Ovary (tissue), 10 donors: Measurements from ENCODE around the gene BRIP1. TPM values are rescaled to one million over a fixed set of nuclear protein-coding genes. Genes with fewer than 3 reads are reported as not detected.

Source experiments
- DNase-seq, 5 donors: peaks; one replicate each; pipeline ENCODE4 v3.0.0-alpha.2; 2019 to 2020
- H3K27ac ChIP-seq, 2 donors: fragments of 200-600 bp; one replicate each; pipeline versions ENCODE4 v1.5.1 to v1.8.0; 2019 to 2022
- H3K27me3 ChIP-seq: fragments of 200-600 bp; one replicate; pipeline ENCODE4 v1.8.0; 2022
- H3K36me3 ChIP-seq: fragments of 200-600 bp; sonication (generic); one replicate; pipeline ENCODE4 v1.5.1; 2019
- H3K4me1 ChIP-seq: one replicate; pipeline ENCODE4 v1.8.1; 2013; ENCODE audit warnings: mild to moderate bottlenecking, moderate library complexity; ENCODE audit not compliant: insufficient read depth
- H3K4me3 ChIP-seq: fragments of 200-600 bp; sonication (generic); one replicate; pipeline ENCODE4 v1.5.1; 2017
- H3K9me3 ChIP-seq, 2 donors: fragments of 200-600 bp in 1 of 2; sonication (generic) in 1 of 2; one replicate each; pipeline versions ENCODE4 v1.5.1 to v1.8.1; 2013 to 2019; ENCODE audit warnings: mild to moderate bottlenecking in 1 of 2, moderate library complexity in 1 of 2
- EP300 ChIP-seq: sonication (generic); formaldehyde crosslinking; IDR thresholded peaks from one replicate; pipeline ENCODE4 v1.6.1; 2017; ENCODE audit warnings: antibody characterized with exemption
- POLR2A ChIP-seq: fragments of 450-650 bp; IDR thresholded peaks from one replicate; pipeline ENCODE4 v1.6.1; 2017; ENCODE audit warnings: antibody characterized with exemption, mild to moderate bottlenecking, moderate library complexity
- WGBS, 3 donors: extraction: QIAGEN DNeasy Blood & Tissue Kit in 1 of 3; methylation state at CpG; one replicate each; pipeline versions ENCODE4 v1.1.5 to v1.1.7; 2013 to 2017; 5-methylcytosine and 5-hydroxymethylcytosine counted together
- intact Hi-C, 4 donors: fragments of 100-400 bp; cut with DNase I; formaldehyde crosslinking; loops; one replicate each; pipeline versions ENCODE4 v1.11.0 to v1.15.1; 2022 to 2023
- long read RNA-seq, 3 donors: library from polyadenylated mRNA in 2 of 3; unstranded in 2 of 3; transcript quantifications; one replicate each; pipeline ENCODE4 v2.0.0 and lab custom pipeline, GENCODE V29; 2021 to 2026
- polyA plus RNA-seq, 2 donors: library from polyadenylated mRNA; stranded (reverse); fragments of 200-250 nt in 1 of 2; fragments of 350-450 nt in 1 of 2; fragmentation: Illumina TruSeq in 1 of 2; extraction: RNeasy Lipid Tissue Mini Kit (QIAGEN cat#74804) in 1 of 2; gene quantifications; one replicate each; pipeline ENCODE4 v1.2.3, GENCODE V29; 2013 to 2014
- total RNA-seq, 7 donors: library from RNA; depleted of rRNA in 2 of 7; stranded (reverse); fragments of >200 nt in 2 of 7; fragmentation: NEBNext Ultra II Directional in 3 of 7; extraction: Animal tissue kit (Norgen Biotek cat#: 25700) in 3 of 7; gene quantifications; one replicate each; pipeline versions ENCODE4 v1.1.0 to v1.2.4, GENCODE V29; 2016 to 2023
- TF ChIP-seq, protein P1 (sequence below), 3 donors: fragments of 450-650 bp in 2 of 3; fragments of 200-600 bp in 1 of 3; IDR thresholded peaks; one replicate each; pipeline versions ENCODE4 v1.5.1 to v1.8.0; 2016 to 2022; ENCODE audit warnings: antibody characterized with exemption in 3 of 3, mild to moderate bottlenecking in 1 of 3
- donor health status: DM: no; HTN: no; CAD: no; lungs with moderate emphysema.
- donor health status: DM: no; HTN: no; CAD: no.
- donor health status: Bipolar disorder and iron deficiency.
- donor health status: DM: yes; HTN: yes; CAD: no.
- donor health status: DM: no; HTN: no; CAD: no.
- donor health status: DM: yes; HTN: yes; CAD: no.

The BRIP1 gene
- total RNA-seq: 1 to 10 TPM in 5 of 7 donors, under 1 TPM in 2; 0.11 to 2.3 (median 1.3) TPM
- polyA plus RNA-seq: under 1 TPM; 0.67 to 0.83 TPM
- long read RNA-seq, donor 1, partial matches to known transcripts: 0 of 3 reads
- long read RNA-seq, donor 1, other reads (novel, unspliced or antisense): 3 of 3 reads
- long read RNA-seq, donor 2: 0 reads
- long read RNA-seq, donor 3: 0 reads

GRCh38 chr17:61862975-61863800 is at the start of gene BRIP1:
Gene BRIP1 (minus strand): TSS chr17:61863528. CDS start chr17:61861539, 1,989 bp downstream.
- intact Hi-C loops: no loop called here
- DNase-seq: peak; percentile 84 to 91 (median 85)
- WGBS, 3 donors: 0 to 1% (median 1%) methylated on average over 42 to 43 of the region's 43 CpGs
- Histone ChIP-seq H3K4me3 (peak within 1 kb of the TSS; percentile 62), H3K27ac (peak within 1 kb of the TSS; percentile 62 to 75), H3K36me3 (no peaks in the 10 kb centered on the region), H3K27me3 (no peaks in the 10 kb centered on the region), H3K9me3 (no peaks in the 10 kb centered on the region), H3K4me1 (peaks cover 2% of the 10 kb centered on the region)
- TF ChIP-seq POLR2A: no peak
- TF ChIP-seq EP300: no peak
- TF ChIP-seq, protein P1, sequence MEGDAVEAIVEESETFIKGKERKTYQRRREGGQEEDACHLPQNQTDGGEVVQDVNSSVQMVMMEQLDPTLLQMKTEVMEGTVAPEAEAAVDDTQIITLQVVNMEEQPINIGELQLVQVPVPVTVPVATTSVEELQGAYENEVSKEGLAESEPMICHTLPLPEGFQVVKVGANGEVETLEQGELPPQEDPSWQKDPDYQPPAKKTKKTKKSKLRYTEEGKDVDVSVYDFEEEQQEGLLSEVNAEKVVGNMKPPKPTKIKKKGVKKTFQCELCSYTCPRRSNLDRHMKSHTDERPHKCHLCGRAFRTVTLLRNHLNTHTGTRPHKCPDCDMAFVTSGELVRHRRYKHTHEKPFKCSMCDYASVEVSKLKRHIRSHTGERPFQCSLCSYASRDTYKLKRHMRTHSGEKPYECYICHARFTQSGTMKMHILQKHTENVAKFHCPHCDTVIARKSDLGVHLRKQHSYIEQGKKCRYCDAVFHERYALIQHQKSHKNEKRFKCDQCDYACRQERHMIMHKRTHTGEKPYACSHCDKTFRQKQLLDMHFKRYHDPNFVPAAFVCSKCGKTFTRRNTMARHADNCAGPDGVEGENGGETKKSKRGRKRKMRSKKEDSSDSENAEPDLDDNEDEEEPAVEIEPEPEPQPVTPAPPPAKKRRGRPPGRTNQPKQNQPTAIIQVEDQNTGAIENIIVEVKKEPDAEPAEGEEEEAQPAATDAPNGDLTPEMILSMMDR (IDR thresholded peaks at IDR 0.05): no peak

GRCh38 chr17:61908292-61909037 is 45.1 kb upstream of the BRIP1 start:
- TF ChIP-seq EP300 (no peak), POLR2A (no peak)
- TF ChIP-seq, protein P1 (IDR thresholded peaks at IDR 0.05): no peak
- 92 to 97% (median 97%) methylated on average over 7 of the region's 7 CpGs for WGBS, 3 donors

GRCh38 chr17:61907361-61907760 is 44.0 kb upstream of the BRIP1 start:
- Histone ChIP-seq H3K9me3 (no peaks in the 10 kb centered on the region), H3K27ac (no peak overlapping the region), H3K27me3 (no peaks in the 10 kb centered on the region), H3K36me3 (no peaks in the 10 kb centered on the region), H3K4me3 (no peak overlapping the region), H3K4me1 (no peaks in the 10 kb centered on the region)
- WGBS, 3 donors: 90 to 98% (median 95%) methylated on average over 5 of the region's 5 CpGs
- DNase-seq: no peak
- TF ChIP-seq, protein P1 (IDR thresholded peaks at IDR 0.05): no peak
- TF ChIP-seq EP300 (no peak), POLR2A (no peak)
- intact Hi-C loops: no loop called here

More at GRCh38 chr17:61908292-61909037, 45.1 kb upstream of the BRIP1 start:
- no peaks in the 10 kb centered on the region for H3K4me1 ChIP-seq
- no peak overlapping the region for H3K27ac ChIP-seq
- no peaks in the 10 kb centered on the region for H3K27me3 ChIP-seq
- no peak overlapping the region for H3K4me3 ChIP-seq
- H3K36me3 ChIP-seq: no peaks in the 10 kb centered on the region
- H3K9me3 ChIP-seq: no peaks in the 10 kb centered on the region
- intact Hi-C loops: no loop called here
- no peak for DNase-seq

- DNase-seq: peak in 1 of 5 donors; percentile 11
- TF ChIP-seq EP300 (no peak), POLR2A (no peak)
- TF ChIP-seq, protein P1 (IDR thresholded peaks at IDR 0.05): no peak
- intact Hi-C loops: no loop called here
- no peak overlapping the region for H3K4me3 ChIP-seq
- H3K27ac ChIP-seq: no peak overlapping the region
- H3K9me3 ChIP-seq: no peaks in the 10 kb centered on the region
- no peaks in the 10 kb centered on the region for H3K4me1 ChIP-seq
- H3K27me3 ChIP-seq: no peaks in the 10 kb centered on the region
- WGBS, 3 donors: 82 to 87% (median 86%) methylated on average over 5 of the region's 5 CpGs
- H3K36me3 ChIP-seq: no peaks in the 10 kb centered on the region
These were observed 40.9 kb upstream of the BRIP1 start for GRCh38 chr17:61904094-61904710.
